Measurements from ENCODE around the gene BRAF.

BRAF gene

GRCh38 chr7:140688341-140688740 is 236.4 kb downstream of the BRAF start:
- ChIA-PET CTCF (interaction anchor here (4.5 kb wide), 1 partner anchor 13 kb away, joined by 23 read pairs; no protein-coding TSS in a partner anchor), POLR2A (no interaction called here)
- TF ChIP-seq CTCF (IDR thresholded peaks at IDR 0.05; ENCODE audit: control extremely low read depth, extremely low read depth, low read depth, missing control alignments) = no peak
- DNase-seq (ENCODE audit: extremely low spot score) = no peak

DNA sequence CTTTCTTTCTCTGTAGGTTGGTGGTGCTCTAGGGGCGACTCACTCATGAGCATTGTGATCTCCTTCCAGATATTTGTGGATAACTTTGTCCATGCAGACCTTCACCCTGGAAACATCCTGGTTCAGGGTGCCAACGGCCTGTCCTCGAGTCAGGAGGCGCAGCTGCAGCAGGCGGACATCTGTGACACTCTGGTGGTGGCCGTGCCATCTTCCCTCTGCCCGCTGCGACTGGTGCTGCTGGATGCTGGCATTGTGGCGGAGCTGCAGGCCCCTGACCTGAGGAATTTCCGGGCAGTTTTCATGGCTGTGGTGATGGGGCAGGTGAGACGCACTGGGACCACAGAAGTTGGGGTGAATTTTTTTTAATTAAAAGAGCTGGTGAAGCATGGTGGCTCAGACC is 237.8 kb downstream of the BRAF start:
- TF ChIP-seq CTCF (IDR thresholded peaks at IDR 0.05; ENCODE audit: control extremely low read depth, extremely low read depth, low read depth, missing control alignments) = no peak
- no peak for DNase-seq (ENCODE audit: extremely low spot score)
- POLR2A ChIA-PET = no interaction called here
- CTCF ChIA-PET = interaction anchor here (4.5 kb wide), 1 partner anchor 12 kb away, joined by 23 read pairs; no protein-coding TSS in a partner anchor

- no peak for DNase-seq (ENCODE audit: extremely low spot score)
- no peak for TF ChIP-seq CTCF (IDR thresholded peaks at IDR 0.05; ENCODE audit: control extremely low read depth, extremely low read depth, low read depth, missing control alignments)
- ChIA-PET POLR2A (no interaction called here), CTCF (interaction anchor here (1.3 to 4.5 kb wide), 3 partner anchors 9 to 11 kb away, joined by 4 to 23 read pairs (median 5); partner anchors contain the start of gene NDUFB2)
These were observed 239.2 kb downstream of the BRAF start for GRCh38 chr7:140685407-140686087.

GRCh38 chr7:140684066-140684950 is 240.4 kb downstream of the BRAF start:
- no peak for TF ChIP-seq CTCF (IDR thresholded peaks at IDR 0.05; ENCODE audit: control extremely low read depth, extremely low read depth, low read depth, missing control alignments)
- POLR2A ChIA-PET = no interaction called here
- DNase-seq (ENCODE audit: extremely low spot score) = no peak
- CTCF ChIA-PET = interaction anchor here (1.2 to 4.5 kb wide), 4 partner anchors 9 to 24 kb away, joined by 3 to 23 read pairs (median 4); partner anchors contain the start of gene NDUFB2

- CTCF ChIA-PET = interaction anchor here (1.2 to 1.6 kb wide), 2 partner anchors 13 to 23 kb away, joined by 3 to 5 read pairs; partner anchors contain the start of gene NDUFB2
These were observed 241.1 kb downstream of the BRAF start for GRCh38 chr7:140683657-140684056.

More at GRCh38 chr7:140683657-140684056, 241.1 kb downstream of the BRAF start:
- TF ChIP-seq CTCF (IDR thresholded peaks at IDR 0.05; ENCODE audit: control extremely low read depth, extremely low read depth, low read depth, missing control alignments) = no peak
- no peak for DNase-seq (ENCODE audit: extremely low spot score)
- POLR2A ChIA-PET = no interaction called here

Measured in GM10248 (cell line).